T-cell (primary cell): ENCODE data around the gene CDCA4. TPM values are rescaled to one million over a fixed set of nuclear protein-coding genes. Genes with fewer than 3 reads are reported as not detected.

ENCODE experiments used
- ATAC-seq, 4 experiments: fragments of 200-7000 bp in 3 of 4; fragments of 150-1000 bp in 1 of 4; cut with Tn5 transposase; replicated peaks in 1 of 4; 1 replicate in 3 of 4; 2 replicates in 1 of 4; pipeline ENCODE4 v1.10.0; 2021; ENCODE audit warnings: moderate library complexity in 3 of 4, mild to moderate bottlenecking in 2 of 4, moderate number of reproducible peaks in 1 of 4
- CTCF ChIA-PET, 2 donors: fragments of 300-600 bp; sonication (Branson Sonifier 250); formaldehyde crosslinking; loops; one replicate each; lab custom pipeline; 2022; ENCODE audit warnings: antibody characterized with exemption in 2 of 2; lab: Charles Lee
- POLR2A ChIA-PET, 2 donors: fragments of 300-600 bp; sonication (Branson Sonifier 250); formaldehyde crosslinking; loops; one replicate each; lab custom pipeline; 2022; ENCODE audit warnings: antibody characterized with exemption in 2 of 2; lab: Charles Lee
- DNase-seq, 35 experiments: peaks; one replicate each; pipeline versions ENCODE4 v3.0.0 to v3.0.0-alpha.2; 2013 to 2023
- H3K27ac ChIP-seq: one replicate; pipeline ENCODE4 v1.5.1; 2013; ENCODE audit warnings: low read length
- H3K27me3 ChIP-seq, 2 experiments: replicated peaks in 1 of 2; 1 replicate in 1 of 2; 2 replicates in 1 of 2; pipeline versions ENCODE4 v1.6.1 to v1.7.0; 2013; ENCODE audit warnings: low read length in 1 of 2, mixed read lengths in 1 of 2; ENCODE audit not compliant: control insufficient read depth in 2 of 2, insufficient read depth in 2 of 2; ENCODE audit errors: extremely low read depth in 1 of 2
- H3K36me3 ChIP-seq, 2 donors: 1 replicate in 1 of 2; 2 replicates in 1 of 2; pipeline versions ENCODE4 v1.6.1 to v1.7.0; 2013; ENCODE audit warnings: low read length in 1 of 2; ENCODE audit not compliant: control insufficient read depth in 2 of 2, insufficient read depth in 1 of 2; ENCODE audit errors: extremely low read depth in 1 of 2
- H3K4me1 ChIP-seq, 2 experiments: 1 replicate in 1 of 2; 2 replicates in 1 of 2; pipeline versions ENCODE4 v1.6.1 to v1.7.0; 2013; ENCODE audit warnings: low read length in 2 of 2, mixed read lengths in 1 of 2; ENCODE audit not compliant: insufficient read depth in 2 of 2, control insufficient read depth in 1 of 2; ENCODE audit errors: extremely low read depth in 1 of 2
- H3K4me3 ChIP-seq, 2 donors: 1 replicate in 1 of 2; 2 replicates in 1 of 2; pipeline versions ENCODE4 v1.5.1 to v1.7.0; 2013; ENCODE audit warnings: mild to moderate bottlenecking in 2 of 2, low read length in 1 of 2, moderate library complexity in 1 of 2; ENCODE audit not compliant: control insufficient read depth in 1 of 2; ENCODE audit errors: extremely low read depth in 1 of 2
- H3K9me3 ChIP-seq: 2 replicates; pipeline ENCODE4 v1.7.0; 2013
- H3K27ac Mint-ChIP-seq, 2 donors: one replicate each; pipeline ENCODE4 v1.8.0; 2020 to 2021; ENCODE audit warnings: mild to moderate bottlenecking in 2 of 2, mixed read lengths in 2 of 2
- H3K27me3 Mint-ChIP-seq, 2 donors: one replicate each; pipeline ENCODE4 v1.8.0; 2021 to 2022; ENCODE audit warnings: mixed read lengths in 2 of 2
- H3K36me3 Mint-ChIP-seq: one replicate; pipeline ENCODE4 v1.8.0; 2021; ENCODE audit warnings: mixed read lengths
- H3K4me1 Mint-ChIP-seq, 3 donors: one replicate each; pipeline ENCODE4 v1.8.0; 2020 to 2022; ENCODE audit warnings: mixed read lengths in 3 of 3, mild to moderate bottlenecking in 1 of 3
- H3K4me3 Mint-ChIP-seq, 3 donors: one replicate each; pipeline ENCODE4 v1.8.0; 2020 to 2022; ENCODE audit warnings: mild to moderate bottlenecking in 3 of 3, mixed read lengths in 3 of 3, moderate library complexity in 3 of 3
- H3K9me3 Mint-ChIP-seq, 3 donors: one replicate each; pipeline ENCODE4 v1.8.0; 2020 to 2022; ENCODE audit warnings: mixed read lengths in 3 of 3
- WGBS: methylation state at CpG from one replicate; pipeline ENCODE4 v1.1.5; 2013; ENCODE audit warnings: missing lambda C conversion rate; ENCODE audit not compliant: insufficient coverage; 5-methylcytosine and 5-hydroxymethylcytosine counted together
- total RNA-seq, 35 experiments: library from RNA in 6 of 35; stranded (reverse) in 6 of 35; fragments of 120-200 nt in 1 of 35; gene quantifications; one replicate each; pipeline versions ENCODE4 v1.2.1 to v1.2.4 and lab custom pipeline; 2013 to 2026

CDCA4 gene
- total RNA-seq, 5 donors from 2014 or later (not counting 1 experiment from before 2014, with no cell fraction given), result 13.0 to 20.1 (median 15.8) TPM

- no peaks in the 10 kb centered on the region for H3K9me3 Mint-ChIP-seq
- no peak overlapping the region for H3K4me3 ChIP-seq
- H3K27me3 ChIP-seq, result no peaks in the 10 kb centered on the region
- H3K27me3 Mint-ChIP-seq, result no peaks in the 10 kb centered on the region
- peaks cover 32 to 35% (median 32%) of the 10 kb centered on the region in 3 donors for H3K4me1 Mint-ChIP-seq
- no peak overlapping the region for H3K27ac ChIP-seq
- ChIA-PET POLR2A (interaction anchor here in 1 of 2 donors (1.3 kb wide), 1 partner anchor 32 kb away, joined by 9 read pairs; no protein-coding TSS in a partner anchor), CTCF (no interaction called here)
- no peak overlapping the region for H3K4me3 Mint-ChIP-seq
- DNase-seq (no peak), ATAC-seq (no peak)
- WGBS, result 93% methylated on average over 11 of the region's 15 CpGs
- peaks cover 11 to 59% of the 10 kb centered on the region in 2 donors for H3K36me3 ChIP-seq
- H3K27ac Mint-ChIP-seq, result no peak overlapping the region
- peaks cover 15 to 26% of the 10 kb centered on the region in 2 experiments for H3K4me1 ChIP-seq
- peaks cover 35% of the 10 kb centered on the region for H3K36me3 Mint-ChIP-seq
- H3K9me3 ChIP-seq, result no peaks in the 10 kb centered on the region
These were observed 34.5 kb upstream of the CDCA4 start for GRCh38 chr14:105055334-105055733.

DNA sequence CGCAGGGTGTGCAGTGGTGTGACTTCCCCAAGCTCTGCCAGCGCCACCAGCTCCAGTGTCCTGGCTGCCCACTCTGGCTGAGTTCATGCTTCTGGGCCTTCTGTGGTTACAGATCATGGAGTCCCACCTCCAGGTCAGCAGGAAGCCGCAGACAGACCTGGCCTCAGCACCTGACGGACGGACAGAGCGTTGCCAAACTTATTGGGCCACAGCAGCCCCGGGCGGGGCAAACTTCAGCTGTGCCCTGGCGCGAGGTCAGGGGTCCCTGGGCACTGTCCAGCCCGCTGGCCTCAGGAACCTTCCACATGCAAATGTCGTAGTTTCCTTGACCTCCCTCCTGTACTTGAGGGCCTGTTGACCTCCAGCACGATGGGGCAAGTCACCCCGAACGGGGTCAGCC lies 33.1 kb upstream of the CDCA4 start:
- CTCF ChIA-PET, result interaction anchor here in 1 of 2 donors (0.7 kb wide), 1 partner anchor 170 kb away, joined by 3 read pairs; no protein-coding TSS in a partner anchor
- ATAC-seq (no peak), DNase-seq (no peak)
- Mint-ChIP-seq H3K4me1 (peaks cover 18 to 22% (median 18%) of the 10 kb centered on the region in 3 donors), H3K9me3 (no peaks in the 10 kb centered on the region), H3K4me3 (no peak overlapping the region), H3K27me3 (no peaks in the 10 kb centered on the region), H3K27ac (no peak overlapping the region), H3K36me3 (peaks cover 36% of the 10 kb centered on the region)
- Histone ChIP-seq H3K9me3 (no peaks in the 10 kb centered on the region), H3K27me3 (no peaks in the 10 kb centered on the region), H3K4me1 (peaks cover 3 to 17% of the 10 kb centered on the region in 2 experiments), H3K36me3 (peaks cover 22 to 68% of the 10 kb centered on the region in 2 donors), H3K27ac (no peak overlapping the region), H3K4me3 (no peak overlapping the region)
- POLR2A ChIA-PET, result interaction anchor here in 1 of 2 donors (0.7 kb wide), 1 partner anchor 29 kb away, joined by 3 read pairs; no protein-coding TSS in a partner anchor
- WGBS, result 92% methylated on average over 15 of the region's 15 CpGs

- no peaks in the 10 kb centered on the region for H3K9me3 Mint-ChIP-seq
- Histone ChIP-seq H3K27me3 (no peaks in the 10 kb centered on the region), H3K36me3 (peaks cover 25 to 69% of the 10 kb centered on the region in 2 donors), H3K4me1 (peaks cover 0 to 12% of the 10 kb centered on the region in 2 experiments), H3K4me3 (no peak overlapping the region), H3K27ac (no peak overlapping the region), H3K9me3 (no peaks in the 10 kb centered on the region)
- DNase-seq, result no peak
- CTCF ChIA-PET, result interaction anchor here (0.7 kb wide), 2 partner anchors 12 to 171 kb away, joined by 3 read pairs; partner anchors contain the start of gene GPR132 (in 1 of the 2)
- peak overlapping the region in 1 of 2 donors; percentile 48 for H3K27ac Mint-ChIP-seq
- no peak overlapping the region for H3K4me3 Mint-ChIP-seq
- POLR2A ChIA-PET, result no interaction called here
- ATAC-seq, result no peak
- 100% methylated on average over 1 of the region's 6 CpGs for WGBS
- no peaks in the 10 kb centered on the region for H3K27me3 Mint-ChIP-seq
- H3K4me1 Mint-ChIP-seq, result peaks cover 14 to 18% (median 17%) of the 10 kb centered on the region in 3 donors
- H3K36me3 Mint-ChIP-seq, result peaks cover 36% of the 10 kb centered on the region
These were observed 32.5 kb upstream of the CDCA4 start for GRCh38 chr14:105053421-105053820.

DNA sequence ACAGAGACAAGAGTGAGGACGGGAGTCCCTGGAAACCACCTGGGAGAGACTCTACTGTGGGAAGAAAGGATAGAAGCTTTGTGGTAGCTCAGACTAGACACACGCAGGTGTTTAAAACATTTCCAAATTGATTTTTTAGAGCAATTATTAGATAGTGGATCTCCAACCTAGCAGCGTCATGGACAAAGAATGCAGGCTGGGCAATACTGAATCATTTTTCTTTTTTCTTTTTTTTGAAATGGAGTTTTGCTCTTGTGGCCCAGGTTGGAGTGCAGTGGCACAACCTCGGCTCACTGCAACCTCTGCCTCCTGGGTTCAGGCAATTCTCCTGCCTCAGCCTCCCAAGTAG lies 31.2 kb upstream of the CDCA4 start:
- H3K4me3 Mint-ChIP-seq, result peak overlapping the region in 1 of 3 donors; percentile 50
- Histone ChIP-seq H3K4me3 (no peak overlapping the region), H3K4me1 (peaks cover 0 to 7% of the 10 kb centered on the region in 2 experiments), H3K27ac (no peak overlapping the region), H3K9me3 (no peaks in the 10 kb centered on the region), H3K27me3 (no peaks in the 10 kb centered on the region), H3K36me3 (peaks cover 25 to 64% of the 10 kb centered on the region in 2 donors)
- POLR2A ChIA-PET, result no interaction called here
- no peaks in the 10 kb centered on the region for H3K9me3 Mint-ChIP-seq
- CTCF ChIA-PET, result no interaction called here
- DNase-seq, result no peak
- 50% methylated on average over 1 of the region's 4 CpGs for WGBS
- H3K27me3 Mint-ChIP-seq, result no peaks in the 10 kb centered on the region
- no peak for ATAC-seq
- peaks cover 31% of the 10 kb centered on the region for H3K36me3 Mint-ChIP-seq
- H3K27ac Mint-ChIP-seq, result no peak overlapping the region
- H3K4me1 Mint-ChIP-seq, result peaks cover 10 to 18% (median 12%) of the 10 kb centered on the region in 3 donors

DNA sequence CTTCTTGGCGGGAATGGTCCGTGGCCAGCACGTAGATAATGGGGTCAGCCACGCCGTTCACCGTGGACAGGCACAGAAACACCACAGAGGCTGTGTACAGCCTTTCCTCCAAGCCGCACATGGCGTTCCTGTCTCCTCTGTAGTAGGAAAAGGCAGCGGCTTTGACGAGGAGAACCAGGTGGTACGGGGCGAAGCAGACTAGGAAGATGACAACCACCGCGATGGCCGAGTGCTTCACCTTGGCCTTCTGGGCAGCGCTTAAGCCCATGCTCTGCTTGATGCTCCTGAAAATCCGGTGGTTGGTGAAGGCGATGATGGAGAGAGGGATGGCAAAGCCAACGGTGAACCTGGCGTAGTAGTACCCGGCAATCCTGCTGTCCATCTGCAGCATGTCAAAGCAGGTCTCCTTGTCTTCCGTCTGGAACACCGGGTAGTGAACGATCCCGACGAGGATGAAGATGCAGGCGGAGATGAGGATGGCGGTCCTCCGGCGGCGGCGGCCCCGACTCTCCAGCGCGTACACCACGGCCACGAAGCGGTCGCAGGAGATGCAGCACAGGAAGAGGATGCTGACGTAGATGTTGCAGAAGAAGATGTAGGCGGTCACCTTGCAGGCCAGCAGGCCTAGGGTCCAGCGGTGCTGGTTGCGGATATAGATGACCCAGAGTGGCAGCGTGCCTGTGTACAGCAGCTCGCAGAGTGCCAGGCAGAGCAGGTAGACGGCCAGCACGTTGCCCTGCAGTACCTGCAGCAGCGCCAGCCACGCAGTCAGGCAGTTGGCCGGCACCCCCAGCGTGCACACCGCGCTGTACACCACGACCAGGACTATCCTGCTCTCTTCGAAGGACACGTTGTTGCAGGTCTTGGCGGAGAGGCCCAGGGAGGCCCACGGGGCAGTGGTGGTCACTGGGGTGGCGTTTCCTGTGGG lies 30.6 kb upstream of the CDCA4 start:
- H3K4me1 Mint-ChIP-seq, result peaks cover 7 to 18% (median 12%) of the 10 kb centered on the region in 3 donors
- no peaks in the 10 kb centered on the region for H3K9me3 Mint-ChIP-seq
- ChIA-PET POLR2A (no interaction called here), CTCF (no interaction called here)
- Histone ChIP-seq H3K4me1 (peaks cover 0 to 9% of the 10 kb centered on the region in 2 experiments), H3K27ac (no peak overlapping the region), H3K9me3 (no peaks in the 10 kb centered on the region), H3K27me3 (no peaks in the 10 kb centered on the region), H3K4me3 (no peak overlapping the region), H3K36me3 (peaks cover 25 to 58% of the 10 kb centered on the region in 2 donors)
- peaks cover 28% of the 10 kb centered on the region for H3K36me3 Mint-ChIP-seq
- H3K27ac Mint-ChIP-seq, result no peak overlapping the region
- ATAC-seq (peak in 1 of 4 experiments; percentile 23), DNase-seq (no peak)
- H3K27me3 Mint-ChIP-seq, result no peaks in the 10 kb centered on the region
- 94% methylated on average over 59 of the region's 59 CpGs for WGBS
- peak overlapping the region in 1 of 3 donors; percentile 50 for H3K4me3 Mint-ChIP-seq

GRCh38 chr14:105050551-105050897 lies 29.6 kb upstream of the CDCA4 start:
- Histone ChIP-seq H3K27ac (no peak overlapping the region), H3K4me1 (peaks cover 4 to 18% of the 10 kb centered on the region in 2 experiments), H3K27me3 (no peaks in the 10 kb centered on the region), H3K4me3 (no peak overlapping the region), H3K9me3 (no peaks in the 10 kb centered on the region), H3K36me3 (peaks cover 25 to 48% of the 10 kb centered on the region in 2 donors)
- no peak overlapping the region for H3K27ac Mint-ChIP-seq
- ATAC-seq (no peak), DNase-seq (no peak)
- WGBS, result 90% methylated on average over 10 of the region's 10 CpGs
- CTCF ChIA-PET, result no interaction called here
- H3K4me3 Mint-ChIP-seq, result no peak overlapping the region
- H3K4me1 Mint-ChIP-seq, result peaks cover 12 to 24% (median 18%) of the 10 kb centered on the region in 3 donors
- H3K27me3 Mint-ChIP-seq, result no peaks in the 10 kb centered on the region
- H3K9me3 Mint-ChIP-seq, result no peaks in the 10 kb centered on the region
- POLR2A ChIA-PET, result no interaction called here
- peaks cover 22% of the 10 kb centered on the region for H3K36me3 Mint-ChIP-seq
